Lung (tissue), 12 donors: ENCODE data around the gene HIBCH. TPM values are rescaled to one million over a fixed set of nuclear protein-coding genes. Genes with fewer than 3 reads are reported as not detected.
A peak's percentile ranks its signal among the peaks of the same experiment; 100 is the strongest.
"Not testable (repeated sequence)": the region's sequence is repeated elsewhere in the genome, so short reads cannot be mapped to it uniquely, and the experiment has no call there.

ENCODE experiments used
- ATAC-seq: fragments of 200-7000 bp; cut with Tn5 transposase; one replicate; pipeline ENCODE4 v1.9.1; 2020; ENCODE audit warnings: moderate number of reproducible peaks; ENCODE audit not compliant: insufficient read depth, low FRiP score
- DNase-seq, 3 donors: peaks; one replicate each; pipeline ENCODE4 v3.0.0-alpha.2; 2013 to 2017
- H3K27ac ChIP-seq, 2 donors: one replicate each; pipeline ENCODE4 v1.5.1; 2013; ENCODE audit warnings: mild to moderate bottlenecking in 2 of 2, moderate library complexity in 2 of 2, control low read depth in 1 of 2, inconsistent platforms in 1 of 2, low read depth in 1 of 2, low read length in 1 of 2
- H3K27me3 ChIP-seq, 3 donors: one replicate each; pipeline ENCODE4 v1.5.1; 2013; ENCODE audit warnings: low read length in 2 of 3; ENCODE audit not compliant: control insufficient read depth in 3 of 3, insufficient read depth in 3 of 3
- H3K36me3 ChIP-seq, 4 donors: one replicate each; pipeline ENCODE4 v1.5.1; 2013; ENCODE audit warnings: low read length in 4 of 4, mild to moderate bottlenecking in 1 of 4, moderate library complexity in 1 of 4; ENCODE audit not compliant: control insufficient read depth in 4 of 4, insufficient read depth in 4 of 4
- H3K4me1 ChIP-seq, 5 donors: one replicate each; pipeline ENCODE4 v1.5.1; 2013; ENCODE audit warnings: low read length in 5 of 5, mild to moderate bottlenecking in 2 of 5, moderate library complexity in 1 of 5; ENCODE audit not compliant: control insufficient read depth in 5 of 5, insufficient read depth in 5 of 5
- H3K4me3 ChIP-seq: one replicate; pipeline ENCODE4 v1.5.1; 2013; ENCODE audit warnings: mild to moderate bottlenecking, control low read depth, moderate library complexity
- H3K9ac ChIP-seq, 2 donors: one replicate each; pipeline ENCODE4 v1.5.1; 2013; ENCODE audit warnings: low read length in 2 of 2, control low read depth in 1 of 2; ENCODE audit not compliant: insufficient read depth in 1 of 2
- H3K9me3 ChIP-seq, 4 donors: one replicate each; pipeline ENCODE4 v1.5.1; 2013; ENCODE audit warnings: low read length in 3 of 4, mild to moderate bottlenecking in 1 of 4, moderate library complexity in 1 of 4; ENCODE audit not compliant: control insufficient read depth in 4 of 4, insufficient read depth in 3 of 4
- CTCF ChIP-seq: IDR thresholded peaks from 2 replicates; pipeline ENCODE4 v1.5.1; 2012; ENCODE audit warnings: mild to moderate bottlenecking; ENCODE audit errors: control extremely low read depth, extremely low read depth
- WGBS, 2 donors: extraction: QIAGEN DNeasy Blood & Tissue Kit; methylation state at CpG; one replicate each; pipeline ENCODE4 v1.1.7; 2013; 5-methylcytosine and 5-hydroxymethylcytosine counted together
- polyA plus RNA-seq, 2 donors: library from polyadenylated mRNA; stranded (reverse); fragments of 200-250 nt; gene quantifications; one replicate each; pipeline ENCODE4 v1.2.1, GENCODE V29; 2013
- total RNA-seq, 2 donors: library from RNA; depleted of rRNA in 1 of 2; stranded (reverse); fragments of >200 nt in 1 of 2; gene quantifications; one replicate each; pipeline ENCODE4 v1.2.1, GENCODE V29; 2014 to 2021
- donor health status: control.
- donor health status: control.
- donor health status: Bipolar disorder and iron deficiency.
- donor health status: healthy.
- donor health status: DM: yes; HTN: yes; CAD: no.

The HIBCH gene
- total and polyA plus RNA-seq, 4 donors, result 14.2 to 50.0 (median 17.9) TPM

- ATAC-seq (no peak), DNase-seq (no peak)
- H3K27ac ChIP-seq, result no peak overlapping the region
- 76 to 89% methylated on average over 2 of the region's 2 CpGs for WGBS, 2 donors
- no peaks in the 10 kb centered on the region for H3K27me3 ChIP-seq
- no peaks in the 10 kb centered on the region for H3K9me3 ChIP-seq
- H3K4me3 ChIP-seq, result no peak overlapping the region
- TF ChIP-seq CTCF, result no peak
- peaks cover 0 to 17% (median 6%) of the 10 kb centered on the region in 4 donors for H3K36me3 ChIP-seq
- H3K9ac ChIP-seq, result no peak overlapping the region
- H3K4me1 ChIP-seq, result peaks cover 0 to 5% (median 1%) of the 10 kb centered on the region in 5 donors
These were observed 35.8 kb downstream of the HIBCH start for GRCh38 chr2:190283783-190284182.

GRCh38 chr2:190280565-190281350 lies 38.9 kb downstream of the HIBCH start:
- TF ChIP-seq CTCF, result no peak
- H3K27me3 ChIP-seq, result no peaks in the 10 kb centered on the region
- no peaks in the 10 kb centered on the region for H3K9me3 ChIP-seq
- 75 to 89% methylated on average over 5 of the region's 5 CpGs for WGBS, 2 donors
- peaks cover 0 to 5% (median 1%) of the 10 kb centered on the region in 5 donors for H3K4me1 ChIP-seq
- peak; percentile 18 to 25 (median 19) for DNase-seq
- ATAC-seq, result peak; percentile 39
- no peak overlapping the region for H3K4me3 ChIP-seq
- no peak overlapping the region for H3K27ac ChIP-seq
- H3K36me3 ChIP-seq, result peaks cover 0 to 9% (median 3%) of the 10 kb centered on the region in 4 donors
- no peak overlapping the region for H3K9ac ChIP-seq

DNA sequence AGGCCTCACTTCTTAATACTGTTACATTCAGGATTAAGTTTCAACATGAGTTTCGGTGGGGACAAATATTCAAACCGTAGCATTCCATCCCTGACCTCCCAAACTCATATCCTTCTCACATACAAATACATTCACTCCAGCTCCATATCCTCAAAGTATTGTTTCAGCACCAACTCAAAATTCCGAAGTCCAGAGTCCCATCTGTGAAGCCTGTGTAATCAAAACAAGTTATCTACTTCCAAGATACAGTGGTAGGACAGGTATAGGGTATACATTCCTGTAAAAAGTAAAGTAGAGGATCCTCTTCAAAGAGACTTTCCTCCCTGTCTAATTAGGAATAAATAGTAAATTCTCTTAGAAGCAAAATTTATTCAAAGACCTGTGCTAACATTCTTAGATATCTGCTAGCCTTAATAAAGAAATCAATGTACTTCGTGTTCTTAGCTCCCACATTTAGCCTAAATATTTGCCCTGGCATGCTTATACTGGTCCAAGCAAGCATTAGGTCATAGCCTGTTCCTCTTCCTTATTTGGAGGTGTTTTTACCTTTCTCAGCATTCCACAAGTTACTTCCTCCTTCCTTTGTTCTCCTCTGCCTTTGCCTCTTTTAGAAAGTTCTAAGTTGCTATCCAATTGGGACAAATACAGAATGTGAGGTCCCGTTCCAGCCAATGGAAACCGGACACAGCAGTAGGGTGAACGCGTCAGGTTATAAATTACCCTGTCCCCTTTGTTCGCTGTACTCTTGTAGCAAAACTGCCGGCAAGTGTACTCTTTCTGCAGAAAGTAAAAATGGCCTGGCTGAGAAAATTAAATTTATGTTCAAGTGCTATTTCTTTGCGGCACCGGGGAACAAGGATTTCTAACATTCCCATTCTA lies 40.1 kb downstream of the HIBCH start:
- not testable (repeated sequence) for ATAC-seq, H3K4me1 ChIP-seq, H3K9me3 ChIP-seq, H3K9ac ChIP-seq, H3K4me3 ChIP-seq, H3K27ac ChIP-seq, H3K27me3 ChIP-seq, DNase-seq, H3K36me3 ChIP-seq
- WGBS, 2 donors, result 85 to 88% methylated on average over 12 of the region's 12 CpGs
